Pancreas (tissue), 10 donors: ENCODE measurements around the gene APC2. TPM values are rescaled to one million over a fixed set of nuclear protein-coding genes. Genes with fewer than 3 reads are reported as not detected.

Experiments
- ATAC-seq, 4 donors: fragments of 200-7000 bp; cut with Tn5 transposase; one replicate each; pipeline versions ENCODE4 v1.8.0 to v1.9.1; 2020; ENCODE audit warnings: mild to moderate bottlenecking in 4 of 4, moderate library complexity in 4 of 4
- DNase-seq, 6 donors: peaks; one replicate each; pipeline ENCODE4 v3.0.0-alpha.2; 2020
- FAIRE-seq: peaks from 2 replicates; lab custom pipeline; 2012; peaks lifted over from hg19 to GRCh38; lab: Jason Lieb, UNC
- H3K27ac ChIP-seq, 4 donors: fragments of 200-600 bp; sonication (generic); 1 replicate in 3 of 4; 2 replicates in 1 of 4; pipeline versions ENCODE4 v1.5.0 to v1.8.0; 2020
- H3K27me3 ChIP-seq, 4 donors: fragments of 200-600 bp; one replicate each; pipeline ENCODE4 v1.8.0; 2021
- H3K36me3 ChIP-seq, 3 donors: fragments of 200-600 bp; sonication (generic) in 1 of 3; one replicate each; pipeline versions ENCODE4 v1.5.0 to v1.8.0; 2020 to 2021
- H3K4me1 ChIP-seq, 3 donors: fragments of 200-600 bp; one replicate each; pipeline ENCODE4 v1.8.0; 2021
- H3K4me3 ChIP-seq, 4 donors: fragments of 200-600 bp; sonication (generic) in 2 of 4; one replicate each; pipeline versions ENCODE4 v1.5.0 to v1.8.0; 2020 to 2021
- H3K9me3 ChIP-seq, 4 donors: fragments of 200-600 bp; one replicate each; pipeline ENCODE4 v1.8.0; 2021
- CTCF ChIP-seq, 4 donors: fragments of 200-600 bp; sonication (generic) in 3 of 4; IDR thresholded peaks; one replicate each; pipeline versions ENCODE4 v1.5.0 to v1.8.0; 2021; ENCODE audit warnings: antibody characterized with exemption in 4 of 4
- WGBS, 2 donors: extraction: QIAGEN DNeasy Blood & Tissue Kit; methylation state at CpG; one replicate each; pipeline ENCODE4 v1.1.7; 2013; 5-methylcytosine and 5-hydroxymethylcytosine counted together
- intact Hi-C, 3 donors: fragments of 100-400 bp; cut with DNase I; formaldehyde crosslinking; loops; one replicate each; pipeline versions ENCODE4 v1.11.1 to v1.14.2; 2022
- polyA plus RNA-seq, 2 donors: library from polyadenylated mRNA; stranded (reverse); fragments of 200-250 nt; gene quantifications; one replicate each; pipeline ENCODE4 v1.2.3, GENCODE V29; 2013
- total RNA-seq, 6 donors: library from RNA; stranded (reverse); fragmentation: NEBNext Ultra II Directional in 4 of 6; extraction: Animal tissue kit (Norgen Biotek cat#: 25700) in 4 of 6; gene quantifications; one replicate each; pipeline versions ENCODE4 v1.2.1 to v1.2.4, GENCODE V29; 2021 to 2023
- donor health status: healthy with polysubstance abuse.
- donor health status: DM: no; HTN: no; CAD: no; lungs with moderate emphysema.
- donor health status: DM: no; HTN: no; CAD: no.
- donor health status: control.
- donor health status: control.
- donor health status: Bipolar disorder and iron deficiency.
- donor health status: DM: yes; HTN: yes; CAD: no.
- donor health status: DM: no; HTN: no; CAD: no.
- donor health status: DM: no; HTN: no; CAD: no.
- donor health status: DM: yes; HTN: yes; CAD: no.

APC2 gene
- total and polyA plus RNA-seq, 8 donors = 0.04 to 0.27 (median 0.06) TPM; not detected in 1

DNA sequence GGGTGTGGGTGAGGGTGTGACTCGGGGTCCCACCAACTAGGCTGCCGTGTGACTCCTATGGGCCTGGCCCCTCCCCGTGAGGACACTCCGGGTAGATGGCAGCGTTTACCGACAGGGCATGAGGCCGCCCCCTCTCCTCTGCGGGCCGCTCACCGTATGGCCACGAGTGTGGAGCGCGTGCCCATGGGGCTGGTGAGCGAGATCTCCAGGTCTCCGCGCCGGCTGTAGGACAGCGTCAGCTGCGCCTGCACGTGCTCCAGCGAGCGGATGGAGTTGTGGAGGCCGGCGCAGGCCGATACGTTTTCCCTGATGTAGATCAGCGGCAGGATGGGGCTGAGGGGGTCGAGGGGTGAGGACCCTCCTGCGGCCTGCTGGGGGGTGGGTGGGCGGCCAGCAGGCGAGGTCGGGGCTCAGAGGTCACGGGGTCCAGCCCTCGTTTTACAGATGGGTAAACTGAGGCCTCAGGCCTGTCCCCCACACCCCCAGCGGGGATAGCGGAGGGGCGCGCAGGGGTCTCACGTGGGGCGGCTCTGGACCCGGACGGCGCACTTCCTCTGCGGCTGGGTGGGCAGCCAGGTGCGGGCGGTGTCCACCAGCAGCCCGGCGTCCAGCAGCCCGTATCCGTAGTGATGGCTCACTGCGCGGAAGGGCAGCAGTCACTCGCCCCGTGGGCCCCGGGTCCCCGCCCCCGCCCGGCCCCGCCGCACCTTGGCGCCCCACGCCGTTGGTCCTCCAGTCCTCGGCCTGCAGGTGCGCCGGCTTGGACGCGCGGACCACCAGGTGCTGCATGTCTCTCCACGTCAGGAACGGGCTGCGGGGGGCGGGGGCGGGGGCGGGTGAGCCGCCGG, 33.4 kb downstream of the APC2 start:
- ATAC-seq (no peak), DNase-seq (peak in 1 of 6 donors; percentile 70)
- 87 to 93% methylated on average over 63 to 77 of the region's 77 CpGs for WGBS, 2 donors

GRCh38 chr19:1483979-1484428, 34.1 kb downstream of the APC2 start:
- Histone ChIP-seq H3K9me3 (no peaks in the 10 kb centered on the region), H3K4me1 (peaks cover 0 to 3% (median 0%) of the 10 kb centered on the region in 3 donors), H3K27me3 (no peaks in the 10 kb centered on the region), H3K36me3 (no peaks in the 10 kb centered on the region), H3K27ac (no peak overlapping the region), H3K4me3 (no peak overlapping the region)
- intact Hi-C loops = no loop called here
- FAIRE-seq (no peak), DNase-seq (peak in 1 of 6 donors; percentile 62), ATAC-seq (no peak)
- 91 to 93% methylated on average over 23 of the region's 23 CpGs for WGBS, 2 donors
- no peak for TF ChIP-seq CTCF (IDR thresholded peaks at IDR 0.05)

More for the DNA sequence above, 33.4 kb downstream of the APC2 start:
- Histone ChIP-seq H3K9me3 (no peaks in the 10 kb centered on the region), H3K27me3 (no peaks in the 10 kb centered on the region), H3K4me1 (peaks cover 0 to 4% (median under 1%) of the 10 kb centered on the region in 3 donors), H3K36me3 (no peaks in the 10 kb centered on the region), H3K27ac (no peak overlapping the region), H3K4me3 (no peak overlapping the region)
- TF ChIP-seq CTCF (IDR thresholded peaks at IDR 0.05) = no peak
- intact Hi-C loops = no loop called here
- FAIRE-seq = no peak

DNA sequence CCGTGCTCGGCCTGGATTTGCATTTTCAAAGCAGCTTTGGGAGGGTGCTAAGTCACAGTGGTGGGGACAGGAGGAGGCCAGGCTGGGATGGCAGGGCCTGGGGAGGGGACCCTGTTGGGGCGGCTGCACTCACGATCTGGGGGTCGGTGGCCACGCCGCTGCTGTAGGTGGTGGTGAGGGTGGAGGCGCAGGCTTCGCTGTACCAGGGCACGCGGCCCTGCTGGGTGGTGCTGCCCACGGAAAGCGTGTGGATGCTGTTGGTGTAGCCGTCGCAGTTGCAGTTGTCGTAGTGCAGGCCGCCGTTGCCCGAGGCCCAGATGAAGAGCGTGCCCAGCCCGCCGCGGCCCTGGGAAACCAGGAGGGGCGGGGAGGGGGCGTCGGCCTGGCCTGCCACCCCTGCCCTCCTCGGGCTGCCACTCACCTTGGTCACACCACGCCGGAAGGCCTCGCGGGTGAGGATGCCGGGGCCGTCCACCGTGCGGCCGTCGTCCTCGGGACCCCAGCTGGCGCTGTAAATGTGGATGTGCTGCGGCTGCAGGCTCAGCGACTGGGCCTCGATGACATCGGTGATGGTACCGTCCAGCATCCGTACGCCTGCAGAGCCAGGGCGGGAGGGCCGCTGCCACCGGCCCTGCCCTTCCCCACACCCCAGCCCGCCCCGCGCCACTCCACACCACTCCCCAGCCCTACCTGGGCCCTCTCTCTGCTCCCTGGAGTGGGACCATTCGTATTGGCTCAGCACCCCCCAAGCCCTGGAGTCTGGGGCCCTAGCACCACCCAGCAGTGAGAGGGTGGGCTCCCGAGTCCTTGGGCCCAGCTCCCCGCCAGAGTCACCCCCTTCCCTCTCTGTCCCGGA, 37.0 kb downstream of the APC2 start:
- DNase-seq (peak in 2 of 6 donors; percentile 15 to 65), ATAC-seq (no peak), FAIRE-seq (no peak)
- intact Hi-C loops = no loop called here
- H3K4me3 ChIP-seq = no peak overlapping the region
- H3K36me3 ChIP-seq = no peaks in the 10 kb centered on the region
- H3K27ac ChIP-seq = no peak overlapping the region
- no peaks in the 10 kb centered on the region for H3K9me3 ChIP-seq
- no peak for TF ChIP-seq CTCF (IDR thresholded peaks at IDR 0.05)
- no peaks in the 10 kb centered on the region for H3K27me3 ChIP-seq
- peaks cover 0 to 12% (median 12%) of the 10 kb centered on the region in 3 donors for H3K4me1 ChIP-seq
- WGBS, 2 donors = 94 to 97% methylated on average over 52 to 56 of the region's 56 CpGs

DNA sequence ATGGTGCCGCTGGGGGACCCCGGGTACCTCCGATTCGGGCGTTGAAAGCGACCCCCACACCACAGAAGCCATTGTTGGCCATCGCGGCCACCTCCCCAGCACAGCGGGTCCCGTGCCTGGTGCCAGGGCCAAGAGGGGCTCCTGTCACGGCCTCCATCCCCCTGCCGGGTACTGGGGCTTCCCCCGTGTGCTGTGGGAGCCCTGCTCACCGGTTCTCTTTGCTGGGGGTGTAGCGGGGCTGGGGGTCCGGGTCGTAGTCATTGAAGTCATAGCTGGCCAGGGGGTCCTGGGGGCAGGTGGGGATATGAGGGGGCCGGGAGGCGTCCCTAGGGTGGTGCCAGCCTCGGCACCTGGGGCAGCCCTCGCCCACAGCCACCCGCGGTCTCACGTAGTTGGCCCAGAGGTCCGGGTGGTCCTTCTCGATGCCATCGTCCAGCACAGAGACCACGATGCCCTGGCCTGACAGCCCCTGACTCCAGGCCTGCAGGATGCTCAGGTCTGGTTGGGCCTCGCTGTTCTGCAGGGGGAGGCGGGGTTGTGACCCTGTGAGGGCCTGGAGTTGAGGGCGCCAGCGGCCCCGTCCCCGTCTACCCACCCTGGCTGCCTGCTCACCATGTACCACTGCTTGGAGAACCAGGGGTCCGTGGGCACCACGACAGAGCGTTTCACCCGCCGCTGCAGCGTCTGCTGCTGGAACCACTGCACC, 37.8 kb downstream of the APC2 start:
- Histone ChIP-seq H3K4me3 (no peak overlapping the region), H3K36me3 (no peaks in the 10 kb centered on the region), H3K9me3 (no peaks in the 10 kb centered on the region), H3K4me1 (peaks cover 0 to 19% (median 12%) of the 10 kb centered on the region in 3 donors), H3K27me3 (no peaks in the 10 kb centered on the region), H3K27ac (no peak overlapping the region)
- intact Hi-C loops = no loop called here
- 88 to 94% methylated on average over 38 to 40 of the region's 40 CpGs for WGBS, 2 donors
- no peak for FAIRE-seq
- ATAC-seq = no peak
- DNase-seq = peak in 3 of 6 donors; percentile 22 to 78 (median 45)
- no peak for TF ChIP-seq CTCF (IDR thresholded peaks at IDR 0.05)
